Adipocyte (in vitro differentiated cells): Measurements from ENCODE around the gene SOX14.

Experiments
- DNase-seq: peaks from one replicate; pipeline ENCODE4 v3.0.0-alpha.2; 2015; ENCODE audit warnings: low read depth
- H3K27me3 ChIP-seq: replicated peaks from 2 replicates; pipeline ENCODE4 v1.7.0; 2013; ENCODE audit warnings: mild to moderate bottlenecking, low read length, moderate library complexity; ENCODE audit not compliant: control insufficient read depth, insufficient read depth
- H3K36me3 ChIP-seq: 2 replicates; pipeline ENCODE4 v1.7.0; 2013; ENCODE audit warnings: low read length, mild to moderate bottlenecking, moderate library complexity; ENCODE audit not compliant: control insufficient read depth, insufficient read depth, severe bottlenecking
- H3K4me1 ChIP-seq: 2 replicates; pipeline ENCODE4 v1.7.0; 2013; ENCODE audit warnings: mild to moderate bottlenecking, low read length, moderate library complexity; ENCODE audit not compliant: control insufficient read depth, insufficient read depth
- H3K4me3 ChIP-seq: 2 replicates; pipeline ENCODE4 v1.7.0; 2013; ENCODE audit warnings: mild to moderate bottlenecking, low read length, moderate library complexity
- H3K9ac ChIP-seq: 2 replicates; pipeline ENCODE4 v1.7.0; 2013; ENCODE audit warnings: mild to moderate bottlenecking, low read length, moderate library complexity
- H3K9me3 ChIP-seq: 2 replicates; pipeline ENCODE4 v1.7.0; 2013; ENCODE audit warnings: mild to moderate bottlenecking, low read length, moderate library complexity; ENCODE audit not compliant: control insufficient read depth

The SOX14 gene

GRCh38 chr3:137807998-137808397, 43.9 kb downstream of the SOX14 start:
- Histone ChIP-seq H3K27me3 (no peaks in the 10 kb centered on the region), H3K4me3 (no peak overlapping the region), H3K9ac (no peak overlapping the region), H3K4me1 (no peaks in the 10 kb centered on the region), H3K9me3 (no peaks in the 10 kb centered on the region), H3K36me3 (no peaks in the 10 kb centered on the region)
- no peak for DNase-seq

- H3K27me3 ChIP-seq, result no peaks in the 10 kb centered on the region
- no peak for DNase-seq
- H3K36me3 ChIP-seq, result no peaks in the 10 kb centered on the region
- no peaks in the 10 kb centered on the region for H3K4me1 ChIP-seq
- H3K4me3 ChIP-seq, result no peak overlapping the region
- no peaks in the 10 kb centered on the region for H3K9me3 ChIP-seq
- H3K9ac ChIP-seq, result no peak overlapping the region
Measured at GRCh38 chr3:137809509-137809908, 45.4 kb downstream of the SOX14 start.

GRCh38 chr3:137812023-137812422, 47.9 kb downstream of the SOX14 start:
- Histone ChIP-seq H3K9me3 (no peaks in the 10 kb centered on the region), H3K36me3 (no peaks in the 10 kb centered on the region), H3K27me3 (no peaks in the 10 kb centered on the region), H3K9ac (no peak overlapping the region), H3K4me3 (no peak overlapping the region), H3K4me1 (no peaks in the 10 kb centered on the region)
- DNase-seq, result no peak

GRCh38 chr3:137815251-137815650, 51.1 kb downstream of the SOX14 start:
- H3K27me3 ChIP-seq, result no peaks in the 10 kb centered on the region
- no peak for DNase-seq
- H3K4me1 ChIP-seq, result no peaks in the 10 kb centered on the region
- no peaks in the 10 kb centered on the region for H3K9me3 ChIP-seq
- H3K9ac ChIP-seq, result no peak overlapping the region
- H3K4me3 ChIP-seq, result no peak overlapping the region
- H3K36me3 ChIP-seq, result no peaks in the 10 kb centered on the region
